ENCODE data around the gene KHDC4. TPM values are rescaled to one million over a fixed set of nuclear protein-coding genes. Genes with fewer than 3 reads are reported as not detected.
A peak's percentile ranks its signal among the peaks of the same experiment; 100 is the strongest.

The KHDC4 gene
- 62.7 TPM for polyA plus RNA-seq (2012; ENCODE audit: insufficient read depth, insufficient read length)

DNA sequence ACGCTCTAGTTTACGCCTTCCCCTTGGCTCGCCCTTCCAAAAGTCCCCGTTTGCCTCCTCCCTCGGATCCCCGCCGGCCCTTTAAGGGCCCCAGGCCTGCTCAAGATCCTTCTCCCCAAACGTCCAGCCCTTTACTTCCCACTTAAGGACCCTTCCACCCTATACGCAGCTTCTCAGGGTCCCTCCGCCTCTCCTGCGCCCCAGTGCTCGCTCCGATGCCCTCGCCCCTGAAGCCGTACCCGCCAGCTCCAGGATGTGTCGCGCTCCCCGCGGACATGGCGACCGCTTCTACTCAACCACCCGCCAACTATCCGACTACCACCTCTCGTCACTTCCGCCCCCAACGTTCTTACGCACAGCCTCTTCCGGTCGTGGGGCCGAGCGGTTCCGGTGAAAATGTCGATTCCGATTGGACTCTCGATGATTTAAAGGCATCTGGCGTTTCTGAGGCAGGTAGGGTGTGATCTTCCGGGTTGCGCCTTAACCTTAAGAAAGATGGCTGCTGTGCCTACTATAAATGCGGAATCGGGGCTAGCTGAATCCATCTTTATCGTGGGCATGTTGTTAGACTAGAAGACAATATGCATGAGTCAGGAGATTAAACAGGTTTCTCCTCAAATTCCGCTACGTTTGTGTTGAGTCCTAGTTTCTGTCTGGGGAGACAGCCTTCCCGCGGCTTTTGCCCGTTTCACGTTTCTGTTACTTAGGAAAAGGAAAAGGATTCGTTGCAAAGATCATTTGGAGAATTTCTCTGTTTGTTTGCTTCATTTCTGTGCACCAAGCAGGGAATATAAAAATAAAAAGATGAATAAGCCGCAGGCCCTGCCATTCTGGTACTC, at the start of gene KHDC4:
TSS of gene KHDC4 (minus strand) at position 317 of the 839 bp plus-strand sequence. CDS start at position 277, 40 bp downstream.
- peak; percentile 99 for DNase-seq (ENCODE audit: low read depth, low spot score)
- peak within 1 kb of the TSS; percentile 98 for H3K4me3 ChIP-seq (ENCODE audit: low read length)

DNA sequence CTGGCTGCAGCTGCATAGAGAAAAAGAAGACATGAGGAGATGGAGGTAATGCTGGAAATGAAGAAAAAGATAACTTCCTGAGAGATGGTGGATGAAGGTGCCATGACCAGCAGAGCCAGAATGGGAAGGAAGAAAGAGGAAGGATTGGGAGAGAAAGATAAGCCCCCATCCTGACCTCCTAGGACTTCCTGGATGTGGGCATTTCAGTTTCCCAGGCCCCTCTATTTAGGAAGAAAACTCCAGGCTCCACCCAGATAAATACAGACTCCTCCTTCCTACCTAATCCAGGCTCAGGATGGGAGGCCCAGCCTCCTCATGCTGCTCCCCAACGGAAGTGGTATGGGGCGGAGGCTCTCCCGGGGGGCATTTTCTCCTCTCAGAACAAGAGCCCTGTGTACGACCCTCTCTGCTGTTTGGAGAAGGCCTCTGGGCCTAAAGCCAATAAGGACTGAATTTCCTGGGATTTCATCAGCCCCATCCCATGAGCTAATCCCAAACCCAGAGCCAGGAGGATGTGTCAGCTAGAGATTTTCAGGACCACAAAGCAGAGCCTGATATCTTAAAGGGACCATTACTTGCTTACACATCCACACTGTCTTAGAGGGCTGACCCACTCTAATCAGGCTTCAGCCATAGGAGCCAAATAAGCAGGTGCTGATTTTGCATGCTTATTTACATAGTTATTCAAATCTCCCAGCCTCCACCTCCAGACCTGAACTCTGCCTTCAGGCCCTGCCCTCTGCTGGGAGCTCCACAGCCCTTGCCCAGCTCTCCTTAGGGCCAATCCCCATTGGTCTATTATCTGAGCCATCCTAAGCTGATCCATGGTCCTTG, 49.2 kb upstream of the KHDC4 start:
- H3K4me3 ChIP-seq (ENCODE audit: low read length), result no peak overlapping the region

DNA sequence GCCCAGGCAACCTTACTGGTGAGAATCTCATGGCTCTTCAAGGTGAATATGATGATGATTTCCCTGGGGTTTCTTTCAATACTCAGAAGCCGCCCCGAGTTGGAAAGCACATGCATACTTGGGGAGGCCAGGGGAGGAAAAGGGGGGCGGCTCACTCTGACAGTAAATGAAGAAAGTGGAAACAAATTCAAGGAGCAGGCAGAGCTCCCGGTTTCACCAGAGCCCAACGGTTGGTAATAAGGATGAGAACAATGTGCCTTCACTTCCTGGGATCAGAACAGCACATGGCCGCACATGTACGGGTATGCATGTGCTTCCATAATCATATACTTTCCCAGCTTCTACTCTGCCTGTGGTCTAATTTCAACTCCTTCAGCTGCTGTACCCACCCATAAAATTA, 47.9 kb upstream of the KHDC4 start:
- no peak overlapping the region for H3K4me3 ChIP-seq (ENCODE audit: low read length)
- DNase-seq (ENCODE audit: low read depth, low spot score), result no peak

More for the DNA sequence above, 49.2 kb upstream of the KHDC4 start:
- DNase-seq (ENCODE audit: low read depth, low spot score), result no peak

DNA sequence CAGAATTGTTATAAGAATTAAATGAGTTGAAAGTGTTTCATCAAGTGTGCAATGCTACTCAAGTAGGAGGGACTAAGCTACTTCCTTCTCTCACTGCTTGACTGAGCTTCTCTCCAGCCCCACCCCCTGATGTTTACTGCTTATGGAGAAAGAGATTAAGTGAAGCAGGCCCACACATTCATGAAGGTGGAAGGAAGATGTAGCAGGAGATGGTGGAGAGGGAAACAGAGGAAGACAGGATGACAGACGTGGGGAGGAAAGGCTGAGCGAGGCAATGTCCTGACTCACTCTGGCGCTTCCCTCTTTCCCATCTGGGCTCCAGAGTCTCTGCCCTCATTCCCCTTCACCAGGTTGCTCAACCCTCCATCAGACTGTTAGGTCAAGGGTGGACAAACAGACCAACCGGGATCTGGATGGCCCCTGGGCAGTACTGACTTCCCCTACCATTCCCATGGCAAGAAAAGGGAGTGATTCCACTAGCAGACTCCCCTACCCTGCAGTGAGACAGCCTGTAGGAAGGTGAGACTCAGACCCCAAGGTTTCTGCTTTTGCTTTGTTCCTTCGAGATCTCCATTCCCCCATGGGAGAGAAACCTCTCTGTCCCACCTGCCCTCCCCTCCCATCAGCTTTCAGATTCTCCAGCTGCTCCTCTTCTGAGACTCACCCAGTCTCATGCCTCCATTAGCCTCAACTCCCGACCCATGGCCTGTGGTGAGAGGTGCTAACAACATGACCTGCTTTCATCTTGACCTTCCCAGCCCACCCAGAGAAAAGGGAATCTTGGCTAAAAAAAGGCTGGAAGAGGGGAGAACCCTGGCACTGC, 47.3 kb upstream of the KHDC4 start:
- H3K4me3 ChIP-seq (ENCODE audit: low read length), result no peak overlapping the region
- peak; percentile 55 for DNase-seq (ENCODE audit: low read depth, low spot score)

GRCh38 chr1:155979597-155980343, 45.6 kb upstream of the KHDC4 start:
- DNase-seq (ENCODE audit: low read depth, low spot score), result no peak
- H3K4me3 ChIP-seq (ENCODE audit: low read length), result peak overlapping the region; percentile 96

- no peak for DNase-seq (ENCODE audit: low read depth, low spot score)
- peak overlapping the region; percentile 96 for H3K4me3 ChIP-seq (ENCODE audit: low read length)
Observed at GRCh38 chr1:155978973-155979429, 44.8 kb upstream of the KHDC4 start.

DNA sequence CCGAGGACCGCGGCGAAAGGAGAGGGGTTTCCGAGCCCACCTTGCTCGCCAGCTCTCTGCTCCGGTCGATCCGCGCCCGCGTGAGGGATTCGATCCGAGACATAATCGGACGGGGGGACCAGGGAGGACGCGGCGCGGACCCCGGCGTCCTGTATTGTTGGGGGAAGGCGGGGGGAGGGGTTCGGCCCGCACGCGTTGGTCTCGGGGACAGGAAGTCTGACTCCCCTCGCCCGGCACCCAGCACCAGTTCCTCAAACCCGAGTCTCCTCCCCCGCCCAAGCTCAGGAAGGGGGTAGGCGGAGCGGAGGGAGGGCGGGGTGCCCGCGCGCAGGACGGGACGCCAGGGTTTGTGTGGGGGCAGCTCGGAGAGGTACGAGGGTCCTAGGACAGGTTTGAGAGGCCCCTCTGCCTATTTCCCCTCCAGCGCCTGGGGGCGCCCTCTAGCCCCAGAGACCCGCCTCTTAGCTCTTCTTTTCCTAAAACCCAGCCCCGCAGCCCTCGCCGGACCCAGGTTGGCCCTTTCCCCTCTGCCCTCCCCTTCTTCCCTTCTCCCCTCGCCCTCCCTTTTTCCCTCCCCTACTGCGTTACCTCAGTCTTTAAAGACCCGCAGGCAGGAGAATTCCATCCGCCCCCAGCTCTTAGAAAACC, 44.2 kb upstream of the KHDC4 start, which contains the start of gene ARHGEF2:
TSS of gene ARHGEF2 (minus strand) at position 223 of the 648 bp plus-strand sequence. CDS start at position 103, 120 bp downstream.
- peak within 1 kb of the TSS; percentile 96 for H3K4me3 ChIP-seq (ENCODE audit: low read length)
- peak; percentile 85 for DNase-seq (ENCODE audit: low read depth, low spot score)

GRCh38 chr1:155977690-155978324, 43.6 kb upstream of the KHDC4 start:
- peak overlapping the region; percentile 96 for H3K4me3 ChIP-seq (ENCODE audit: low read length)
- DNase-seq (ENCODE audit: low read depth, low spot score), result no peak

- DNase-seq (ENCODE audit: low read depth, low spot score), result no peak
- peak overlapping the region; percentile 96 for H3K4me3 ChIP-seq (ENCODE audit: low read length)
Observed at GRCh38 chr1:155976913-155977689, 42.9 kb upstream of the KHDC4 start.

- peak; percentile 94 for DNase-seq (ENCODE audit: low read depth, low spot score)
- peak overlapping the region; percentile 96 for H3K4me3 ChIP-seq (ENCODE audit: low read length)
Observed at GRCh38 chr1:155976062-155976912, 42.1 kb upstream of the KHDC4 start.

DNA sequence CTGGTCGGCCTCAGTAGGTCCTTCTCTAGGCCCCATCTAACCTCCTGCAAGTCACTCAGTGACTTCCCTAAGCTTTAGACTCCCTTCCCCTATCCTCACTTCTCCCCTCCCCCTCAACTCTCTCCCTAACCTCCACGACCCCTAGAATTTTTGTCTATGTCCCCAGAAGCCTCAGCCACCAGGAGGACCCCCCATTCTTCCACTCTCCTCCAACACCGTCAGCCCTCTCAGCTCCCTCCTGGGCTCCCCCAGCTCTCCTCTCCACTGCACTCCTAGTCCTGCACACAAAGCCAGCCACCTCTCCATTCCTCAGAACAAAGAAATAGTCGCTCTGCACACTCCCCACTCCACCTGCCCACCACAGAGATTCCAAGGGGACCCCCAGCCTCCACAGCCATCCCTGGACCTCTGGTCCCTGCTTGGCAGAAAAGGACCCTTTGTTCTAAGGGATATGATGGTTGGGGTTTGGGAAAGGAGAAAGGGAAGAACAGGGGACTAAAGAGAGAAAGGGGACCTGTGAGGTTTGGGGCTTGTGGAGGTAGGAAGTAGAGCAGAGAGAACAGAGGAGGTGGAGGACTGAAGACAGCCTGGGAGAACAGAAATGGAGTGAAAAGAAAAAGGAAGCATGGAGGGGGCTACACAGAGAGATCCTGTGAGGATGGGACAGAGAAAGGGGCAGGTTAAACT, 41.3 kb upstream of the KHDC4 start:
- H3K4me3 ChIP-seq (ENCODE audit: low read length), result peak overlapping the region; percentile 96
- DNase-seq (ENCODE audit: low read depth, low spot score), result no peak

GRCh38 chr1:155974208-155975115, 40.2 kb upstream of the KHDC4 start:
- no peak for DNase-seq (ENCODE audit: low read depth, low spot score)
- peak overlapping the region; percentile 96 for H3K4me3 ChIP-seq (ENCODE audit: low read length)

GRCh38 chr1:155973723-155974122, 39.5 kb upstream of the KHDC4 start:
- DNase-seq (ENCODE audit: low read depth, low spot score), result no peak
- no peak overlapping the region for H3K4me3 ChIP-seq (ENCODE audit: low read length)
